K562 (cell line): ENCODE results near the gene MYH7B. TPM values are rescaled to one million over a fixed set of nuclear protein-coding genes. Genes with fewer than 3 reads are reported as not detected.
A peak's percentile ranks its signal among the peaks of the same experiment; 100 is the strongest.

Experiments
- ATAC-seq: fragments of 200-7000 bp; cut with Tn5 transposase; 3 replicates; pipeline ENCODE4 v1.9.1; 2020; ENCODE audit warnings: moderate library complexity
- BruUV-seq: library from RNA; stranded (reverse); fragments of 400-500 nt; replicated peaks from 2 replicates; lab custom pipeline; 2021; lab: Mats Ljungman, UMichigan
- CTCF ChIA-PET: fragments of 300-600 bp; formaldehyde crosslinking; extraction: SDS; loops from one replicate; lab custom pipeline; 2021; ENCODE audit warnings: low intra/inter-chr PET ratio; lab: Yijun Ruan, JAX
- POLR2A ChIA-PET: fragments of 300-600, 350-650 bp; sonication (Branson Sonifier 250); formaldehyde crosslinking; extraction: SDS; loops from one replicate; lab custom pipeline; 2021; ENCODE audit warnings: antibody characterized with exemption, inconsistent platforms; lab: Yijun Ruan, JAX
- DNase-seq, 4 experiments: peaks; one replicate each; pipeline versions ENCODE4 v3.0.0 to v3.0.0-alpha.2; 2011 to 2018; ENCODE audit warnings: low spot score in 3 of 4, mixed read lengths in 3 of 4; ENCODE audit errors: extremely low read depth in 1 of 4
- FAIRE-seq: peaks from 2 replicates; lab custom pipeline; 2011; peaks lifted over from hg19 to GRCh38; lab: Jason Lieb, UNC
- H2AFZ ChIP-seq: 2 replicates; pipeline ENCODE4 v1.6.0; 2011; ENCODE audit warnings: low read depth, low read length, control low read depth, inconsistent platforms
- H3K27ac ChIP-seq: fragments of 200-600 bp; 3 replicates; pipeline ENCODE4 v1.8.0; 2011; ENCODE audit warnings: low read depth, mild to moderate bottlenecking, control low read depth, inconsistent platforms, low read length, moderate library complexity, mixed read lengths; ENCODE audit errors: extremely low read depth
- H3K27me3 ChIP-seq, 2 experiments: fragments of 300-600 bp in 1 of 2; 2 replicates in 1 of 2; 3 replicates in 1 of 2; pipeline versions ENCODE4 v1.6.0 to v1.8.0; 2011; ENCODE audit warnings: inconsistent platforms in 2 of 2, low read length in 2 of 2, mild to moderate bottlenecking in 1 of 2, mixed read lengths in 1 of 2, moderate library complexity in 1 of 2; ENCODE audit not compliant: control insufficient read depth in 2 of 2, insufficient read depth in 2 of 2
- H3K36me3 ChIP-seq: fragments of 300-600 bp; 3 replicates; pipeline ENCODE4 v1.8.0; 2011; ENCODE audit warnings: mild to moderate bottlenecking, low read length, inconsistent platforms; ENCODE audit not compliant: control insufficient read depth, insufficient read depth
- H3K4me1 ChIP-seq, 2 experiments: fragments of 200-600 bp in 1 of 2; replicated peaks in 1 of 2; 2 replicates in 1 of 2; 3 replicates in 1 of 2; pipeline versions ENCODE4 v1.5.1 to v1.8.0; 2011; ENCODE audit warnings: inconsistent platforms in 2 of 2, low read length in 2 of 2, mild to moderate bottlenecking in 1 of 2, mixed read lengths in 1 of 2, moderate library complexity in 1 of 2; ENCODE audit not compliant: control insufficient read depth in 2 of 2, insufficient read depth in 2 of 2
- H3K4me2 ChIP-seq: 2 replicates; pipeline ENCODE4 v1.6.1; 2011; ENCODE audit warnings: low read length, control low read depth, inconsistent platforms, mixed read lengths; ENCODE audit not compliant: insufficient read depth
- H3K4me3 ChIP-seq: fragments of 200-600 bp; sonication (generic), shearing (Covaris generic); 2 replicates; pipeline ENCODE4 v1.5.1; 2016; ENCODE audit warnings: control low read depth, inconsistent platforms
- H3K79me2 ChIP-seq: fragments of 200-600 bp; 3 replicates; pipeline ENCODE4 v1.8.0; 2011; ENCODE audit warnings: low read length, inconsistent platforms; ENCODE audit not compliant: control insufficient read depth, insufficient read depth
- H3K9ac ChIP-seq, 2 experiments: 2 replicates each; pipeline versions ENCODE4 v1.6.0 to v1.6.1; 2011; ENCODE audit warnings: low read depth in 2 of 2, low read length in 2 of 2, control low read depth in 1 of 2, inconsistent platforms in 1 of 2, mild to moderate bottlenecking in 1 of 2, mixed read lengths in 1 of 2; ENCODE audit not compliant: insufficient read depth in 1 of 2
- H3K9me1 ChIP-seq: one replicate; pipeline ENCODE4 v1.6.0; 2011; ENCODE audit warnings: inconsistent platforms, mild to moderate bottlenecking, low read length, moderate library complexity; ENCODE audit not compliant: control insufficient read depth, insufficient read depth
- H3K9me3 ChIP-seq: replicated peaks from 2 replicates; pipeline ENCODE4 v1.5.1; 2011; ENCODE audit warnings: low read depth, low read length, inconsistent platforms; ENCODE audit not compliant: control insufficient read depth, insufficient read depth
- H4K20me1 ChIP-seq: replicated peaks from 2 replicates; pipeline ENCODE4 v1.6.1; 2011; ENCODE audit warnings: low read length, inconsistent platforms, mixed read lengths; ENCODE audit not compliant: control insufficient read depth, insufficient read depth
- CHD1 ChIP-seq: fragments of 200-600 bp; sonication (generic); IDR thresholded peaks from one replicate; pipeline ENCODE4 v1.6.1; 2012; ENCODE audit warnings: mild to moderate bottlenecking, moderate library complexity, low read length, inconsistent platforms
- E2F6 ChIP-seq, 2 experiments: IDR thresholded peaks; 2 replicates each; pipeline ENCODE4 v1.6.1; 2011; ENCODE audit warnings: borderline replicate concordance in 1 of 2, control low read depth in 1 of 2, low read depth in 1 of 2, low read length in 1 of 2, mild to moderate bottlenecking in 1 of 2, mixed read lengths in 1 of 2, moderate library complexity in 1 of 2; ENCODE audit not compliant: insufficient read depth in 1 of 2, insufficient read length in 1 of 2, poor library complexity in 1 of 2, severe bottlenecking in 1 of 2; ENCODE audit errors: extremely low read depth in 1 of 2
- FOXJ3 ChIP-seq: sonication (generic); formaldehyde crosslinking; IDR thresholded peaks from 2 replicates; pipeline ENCODE4 v1.4.0; 2020; ENCODE audit warnings: mild to moderate bottlenecking, missing genetic modification reagents
- POLR2A ChIP-seq: fragments of 450-650 bp; conservative IDR thresholded peaks from 2 replicates; pipeline ENCODE4 v1.6.1; 2016
- PRPF4 ChIP-seq: fragments of 200-400 bp; formaldehyde crosslinking; IDR thresholded peaks from one replicate; pipeline ENCODE4 v1.6.1; 2017; ENCODE audit warnings: low read length, low read depth, mild to moderate bottlenecking; ENCODE audit not compliant: insufficient read depth, poor library complexity, severe bottlenecking
- RNF219 ChIP-seq: fragments of 250-450 bp; sonication (Bioruptor Pico); IDR thresholded peaks from 2 replicates; pipeline ENCODE4 v1.5.0; 2022; ENCODE audit warnings: mild to moderate bottlenecking
- SUPT5H ChIP-seq: fragments of 450-650 bp; IDR thresholded peaks from 2 replicates; pipeline ENCODE4 v1.6.1; 2016
- ZKSCAN1 ChIP-seq: fragments of 150-350 bp; IDR thresholded peaks from 2 replicates; pipeline ENCODE4 v1.6.1; 2016; ENCODE audit warnings: low read depth, low read length
- ZNF174 ChIP-seq: fragments of 250-450 bp; sonication (Bioruptor Pico); IDR thresholded peaks from 2 replicates; pipeline ENCODE4 v1.4.0; 2020; ENCODE audit warnings: mild to moderate bottlenecking
- WGBS: fragments of 100-300 bp; shearing (Covaris generic); methylation state at CpG from one replicate; pipeline ENCODE4 v1.1.6; 2016; ENCODE audit warnings: low coverage, mixed read lengths; ENCODE audit not compliant: insufficient coverage; ENCODE audit errors: missing lambda C conversion rate; 5-methylcytosine and 5-hydroxymethylcytosine counted together
- in situ Hi-C: fragments of 300-500 bp; cut with MboI; formaldehyde crosslinking; loops from 4 replicates; pipeline ENCODE4 v1.15.0; 2018; ENCODE audit warnings: inconsistent platforms, mixed read lengths
- intact Hi-C: fragments of 100-400 bp; cut with micrococcal nuclease; formaldehyde crosslinking; loops from 2 replicates; pipeline ENCODE4 v1.14.2; 2022
- polyA plus RNA-seq, 8 experiments: library from polyadenylated mRNA; depleted of rRNA in 4 of 8; stranded (reverse) in 5 of 8; unstranded in 3 of 8; fragments of >200 nt; fragmentation: Nextera tagmentation in 2 of 8; fragmentation: Illumina TruSeq in 1 of 8; extraction: Ambion mirVana in 2 of 8; extraction: Trizol in 1 of 8; gene quantifications; 2 replicates each; pipeline versions ENCODE4 v1.2.1 to v1.2.3, GENCODE V29; 2011 to 2014; ENCODE audit warnings: inconsistent platforms in 1 of 8, missing spikeins in 1 of 8
- total RNA-seq, 7 experiments: library from RNA; depleted of rRNA in 6 of 7; stranded (reverse); fragments of >200 nt in 6 of 7; fragmentation: Illumina TruSeq in 2 of 7; extraction: Trizol in 2 of 7; gene quantifications; 2 replicates each; pipeline versions ENCODE4 v1.2.1 to v1.2.3, GENCODE V29; 2011 to 2021; ENCODE audit warnings: low replicate concordance in 1 of 7

Gene MYH7B
- total and polyA plus RNA-seq, 9 of the 15 experiments (the other 6 are each of a cell fraction or from before 2014, with no cell fraction given): 0.07 to 0.34 (median 0.13) TPM; not detected in 3

DNA sequence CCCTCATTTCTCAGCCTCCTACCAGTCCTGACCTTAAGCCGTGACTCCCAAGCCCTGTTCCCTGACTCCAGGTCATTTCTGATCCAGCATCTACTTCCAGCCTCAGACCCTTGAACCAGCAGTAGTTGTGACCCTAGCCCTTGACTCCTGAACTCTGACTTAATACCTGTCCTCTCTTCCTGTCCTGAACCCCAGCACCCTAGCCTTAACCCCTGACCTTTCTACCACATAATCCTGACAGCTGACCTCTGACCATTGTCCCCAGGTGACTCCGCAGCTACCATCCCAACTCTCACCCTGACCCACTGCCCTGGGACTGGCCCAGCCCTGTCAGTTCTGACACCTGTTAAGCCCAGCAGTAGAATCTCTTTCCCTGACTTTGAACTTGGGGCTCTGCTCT, 42.1 kb downstream of the MYH7B start:
- WGBS: 87% methylated on average over 2 of the region's 2 CpGs
- Histone ChIP-seq H3K9me1 (no peaks in the 10 kb centered on the region), H3K4me3 (no peak overlapping the region), H3K4me1 (peaks cover 0 to 19% of the 10 kb centered on the region in 2 experiments; a peak in 2 of 5 replicates), H3K36me3 (peaks cover 71% of the 10 kb centered on the region; the same call in 2 of the 3 replicates), H3K9me3 (no peaks in the 10 kb centered on the region), H3K27me3 (no peaks in the 10 kb centered on the region), H3K79me2 (no peaks in the 10 kb centered on the region), H3K4me2 (no peak overlapping the region), H2AFZ (no peak overlapping the region), H3K9ac (no peak overlapping the region), H4K20me1 (no peaks in the 10 kb centered on the region), H3K27ac (no peak overlapping the region)
- intact Hi-C loops (no loop called here), in situ Hi-C loops (no loop called here)
- ATAC-seq (no peak), DNase-seq (no peak), FAIRE-seq (no peak)
- TF ChIP-seq POLR2A (peak; percentile 32; the same call in 1 of the 2 replicates), PRPF4 (no peak), CHD1 (no peak), E2F6 (IDR thresholded peaks at IDR 0.05; ENCODE audit: borderline replicate concordance in 1 of 2, extremely low read depth in 1 of 2, insufficient read depth in 1 of 2, insufficient read length in 1 of 2, low read depth in 1 of 2, low read length in 1 of 2, poor library complexity in 1 of 2, severe bottlenecking in 1 of 2) (no peak), SUPT5H (0 out of 2 replicates have a peak, but pooled peaks have one; percentile 27), ZNF174 (CRISPR knock-in tag) (no peak), RNF219 (CRISPR knock-in tag) (no peak), ZKSCAN1 (no peak), FOXJ3 (no peak)
- CTCF ChIA-PET: no interaction called here
- no TSS peak for BruUV-seq
- POLR2A ChIA-PET: interaction anchor here (0.6 to 1.2 kb wide), 5 partner anchors 9 to 89 kb away, joined by 3 to 4 read pairs (median 3); no protein-coding TSS in a partner anchor
